DOHH2 (cell line): Measurements from ENCODE around the gene METTL24.
"Not testable (repeated sequence)": the region's sequence is repeated elsewhere in the genome, so short reads cannot be mapped to it uniquely, and the experiment has no call there.

Experiments used
- H3F3A ChIP-seq: fragments of 200-600 bp; sonication (generic), shearing (Covaris generic); 2 replicates; pipeline ENCODE4 v1.6.0; 2016; ENCODE audit warnings: antibody characterized with exemption, mild to moderate bottlenecking; ENCODE audit not compliant: control insufficient read depth, insufficient read depth
- H3K27ac ChIP-seq: fragments of 200-600 bp; sonication (generic); 2 replicates; pipeline ENCODE4 v1.5.1; 2014; ENCODE audit warnings: low read depth, mild to moderate bottlenecking, low read length, moderate library complexity
- H3K27me3 ChIP-seq: fragments of 200-600 bp; sonication (generic); 2 replicates; pipeline ENCODE4 v1.6.1; 2014; ENCODE audit warnings: mild to moderate bottlenecking, low read length, mixed read lengths; ENCODE audit not compliant: control insufficient read depth
- H3K36me3 ChIP-seq: fragments of 200-600 bp; sonication (generic); 2 replicates; pipeline ENCODE4 v1.6.1; 2014; ENCODE audit warnings: mild to moderate bottlenecking, low read length, moderate library complexity, mixed read lengths; ENCODE audit not compliant: control insufficient read depth
- H3K4me1 ChIP-seq: fragments of 200-600 bp; sonication (generic); 2 replicates; pipeline ENCODE4 v1.6.1; 2014; ENCODE audit warnings: mild to moderate bottlenecking, low read length, mixed read lengths; ENCODE audit not compliant: control insufficient read depth
- H3K4me2 ChIP-seq: fragments of 200-600 bp; sonication (generic); 2 replicates; pipeline ENCODE4 v1.6.0; 2014; ENCODE audit warnings: mild to moderate bottlenecking, low read length, moderate library complexity
- H3K4me3 ChIP-seq: fragments of 200-600 bp; sonication (generic); 2 replicates; pipeline ENCODE4 v1.5.1; 2014; ENCODE audit warnings: mild to moderate bottlenecking, low read length, mixed read lengths
- H3K79me2 ChIP-seq: fragments of 200-600 bp; sonication (generic); 2 replicates; pipeline ENCODE4 v1.6.1; 2014; ENCODE audit warnings: mild to moderate bottlenecking, low read length, mixed read lengths; ENCODE audit not compliant: control insufficient read depth
- H3K9me2 ChIP-seq: fragments of 200-600 bp; sonication (generic); replicated peaks from 2 replicates; pipeline ENCODE4 v1.6.1; 2014; ENCODE audit warnings: mild to moderate bottlenecking, low read length, mixed read lengths; ENCODE audit not compliant: control insufficient read depth
- H3K9me3 ChIP-seq: fragments of 200-600 bp; sonication (generic); 2 replicates; pipeline ENCODE4 v1.6.1; 2014; ENCODE audit warnings: antibody characterized with exemption, low read length, mixed read lengths; ENCODE audit not compliant: control insufficient read depth, insufficient read depth
- H4K20me1 ChIP-seq: fragments of 200-600 bp; sonication (generic); 2 replicates; pipeline ENCODE4 v1.6.0; 2014; ENCODE audit warnings: low read depth, mild to moderate bottlenecking, antibody characterized with exemption, low read length, moderate library complexity; ENCODE audit not compliant: control insufficient read depth, insufficient read depth
- EZH2phosphoT487 ChIP-seq: fragments of 200-600 bp; sonication (generic); IDR thresholded peaks from 2 replicates; pipeline ENCODE4 v1.6.1; 2017; ENCODE audit warnings: borderline replicate concordance, mild to moderate bottlenecking, antibody characterized with exemption, low read length, moderate library complexity, mixed read lengths
- TF ChIP-seq, protein P1 (sequence below): fragments of 200-600 bp; sonication (generic); IDR thresholded peaks from one replicate; pipeline ENCODE4 v1.5.1; 2014; ENCODE audit warnings: antibody characterized with exemption, mild to moderate bottlenecking, low read depth, low read length; ENCODE audit not compliant: poor library complexity, severe bottlenecking

METTL24 gene

GRCh38 chr6:110307368-110307767 lies 50.8 kb downstream of the METTL24 start:
- H3K79me2 ChIP-seq: no peaks in the 10 kb centered on the region
- no peaks in the 10 kb centered on the region for H4K20me1 ChIP-seq
- H3K9me2 ChIP-seq: no peaks in the 10 kb centered on the region
- TF ChIP-seq, protein P1, sequence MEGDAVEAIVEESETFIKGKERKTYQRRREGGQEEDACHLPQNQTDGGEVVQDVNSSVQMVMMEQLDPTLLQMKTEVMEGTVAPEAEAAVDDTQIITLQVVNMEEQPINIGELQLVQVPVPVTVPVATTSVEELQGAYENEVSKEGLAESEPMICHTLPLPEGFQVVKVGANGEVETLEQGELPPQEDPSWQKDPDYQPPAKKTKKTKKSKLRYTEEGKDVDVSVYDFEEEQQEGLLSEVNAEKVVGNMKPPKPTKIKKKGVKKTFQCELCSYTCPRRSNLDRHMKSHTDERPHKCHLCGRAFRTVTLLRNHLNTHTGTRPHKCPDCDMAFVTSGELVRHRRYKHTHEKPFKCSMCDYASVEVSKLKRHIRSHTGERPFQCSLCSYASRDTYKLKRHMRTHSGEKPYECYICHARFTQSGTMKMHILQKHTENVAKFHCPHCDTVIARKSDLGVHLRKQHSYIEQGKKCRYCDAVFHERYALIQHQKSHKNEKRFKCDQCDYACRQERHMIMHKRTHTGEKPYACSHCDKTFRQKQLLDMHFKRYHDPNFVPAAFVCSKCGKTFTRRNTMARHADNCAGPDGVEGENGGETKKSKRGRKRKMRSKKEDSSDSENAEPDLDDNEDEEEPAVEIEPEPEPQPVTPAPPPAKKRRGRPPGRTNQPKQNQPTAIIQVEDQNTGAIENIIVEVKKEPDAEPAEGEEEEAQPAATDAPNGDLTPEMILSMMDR: no peak
- no peak for TF ChIP-seq EZH2phosphoT487
- H3K4me3 ChIP-seq: no peak overlapping the region
- no peaks in the 10 kb centered on the region for H3K9me3 ChIP-seq
- H3K4me2 ChIP-seq: no peak overlapping the region
- peaks cover 12% of the 10 kb centered on the region for H3K4me1 ChIP-seq
- H3K27ac ChIP-seq: no peak overlapping the region
- H3K36me3 ChIP-seq: no peaks in the 10 kb centered on the region
- H3F3A ChIP-seq: no peaks in the 10 kb centered on the region; the same call in 1 of the 2 replicates
- H3K27me3 ChIP-seq: no peaks in the 10 kb centered on the region

- not testable (repeated sequence) for H3K9me3 ChIP-seq, H3K27ac ChIP-seq, H3K9me2 ChIP-seq, H4K20me1 ChIP-seq, H3K4me2 ChIP-seq, H3K27me3 ChIP-seq, H3K79me2 ChIP-seq, H3F3A ChIP-seq, H3K36me3 ChIP-seq, H3K4me3 ChIP-seq
- peaks cover 12% of the 10 kb centered on the region for H3K4me1 ChIP-seq
Measured at GRCh38 chr6:110305832-110306231, 52.3 kb downstream of the METTL24 start.

DNA sequence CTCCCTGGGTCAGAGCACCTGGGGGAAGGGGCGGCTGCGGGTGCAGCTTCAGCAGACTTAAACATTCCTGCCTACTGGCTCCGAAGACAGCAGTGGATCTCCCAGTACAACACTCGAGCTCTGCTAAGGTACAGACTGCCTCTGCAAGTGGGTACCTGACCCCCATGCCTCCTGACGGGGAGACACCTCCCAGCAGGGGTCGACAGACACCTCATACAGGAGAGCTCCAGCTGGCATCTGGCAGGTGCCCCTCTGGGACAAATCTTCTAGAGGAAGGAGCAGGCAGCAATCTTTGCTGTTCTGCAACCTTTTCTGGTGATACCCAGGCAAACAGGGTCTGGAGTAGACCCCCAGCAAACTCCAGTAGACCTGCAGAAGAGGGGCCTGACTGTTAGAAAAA lies 54.5 kb downstream of the METTL24 start:
- not testable (repeated sequence) for H4K20me1 ChIP-seq, H3K79me2 ChIP-seq, H3K27ac ChIP-seq, H3K9me2 ChIP-seq, H3K9me3 ChIP-seq, H3K4me3 ChIP-seq, H3K27me3 ChIP-seq, H3K4me2 ChIP-seq, H3F3A ChIP-seq, H3K36me3 ChIP-seq
- H3K4me1 ChIP-seq: peaks cover 12% of the 10 kb centered on the region

- Histone ChIP-seq H3K4me3 (no peak overlapping the region), H3F3A (no peaks in the 10 kb centered on the region), H3K4me1 (no peaks in the 10 kb centered on the region), H3K4me2 (no peak overlapping the region), H3K9me2 (no peaks in the 10 kb centered on the region), H4K20me1 (no peaks in the 10 kb centered on the region), H3K9me3 (no peaks in the 10 kb centered on the region), H3K27me3 (peaks cover 18% of the 10 kb centered on the region), H3K79me2 (no peaks in the 10 kb centered on the region), H3K36me3 (no peaks in the 10 kb centered on the region), H3K27ac (no peak overlapping the region)
- no peak for TF ChIP-seq EZH2phosphoT487
- TF ChIP-seq, protein P1: no peak
Measured at GRCh38 chr6:110298916-110299315, 59.2 kb downstream of the METTL24 start.
